ENCODE measurements around the gene PDGFA. TPM values are rescaled to one million over a fixed set of nuclear protein-coding genes. Genes with fewer than 3 reads are reported as not detected.

PDGFA gene
- total RNA-seq, 1 donor from 2014 or later = 31.2 TPM

- H3K36me3 ChIP-seq = no peaks in the 10 kb centered on the region
- intact Hi-C loops (cut with DNase I) = no loop called here
- H3K27me3 ChIP-seq = no peaks in the 10 kb centered on the region
- no peaks in the 10 kb centered on the region for H3K4me1 ChIP-seq
- no peaks in the 10 kb centered on the region for H3K9me3 ChIP-seq
- DNase-seq (ENCODE audit: extremely low spot score in 2 of 2) = no peak
- H3K4me3 ChIP-seq = no peak overlapping the region
- TF ChIP-seq POLR2AphosphoS5 (IDR thresholded peaks at IDR 0.05; ENCODE audit: insufficient read depth in 1 of 2, low read depth in 1 of 2) = no peak
- TF ChIP-seq POLR2A (IDR thresholded peaks at IDR 0.05) = no peak
- no peak for TF ChIP-seq CTCF (IDR thresholded peaks at IDR 0.05)
- no peak overlapping the region for H3K27ac ChIP-seq
Measured at GRCh38 chr7:479115-479947, 40.3 kb downstream of the PDGFA start.

GRCh38 chr7:477626-478220, 41.9 kb downstream of the PDGFA start:
- intact Hi-C loops (cut with DNase I) = no loop called here
- no peaks in the 10 kb centered on the region for H3K36me3 ChIP-seq
- H3K27me3 ChIP-seq = no peaks in the 10 kb centered on the region
- no peak overlapping the region for H3K27ac ChIP-seq
- no peaks in the 10 kb centered on the region for H3K9me3 ChIP-seq
- no peak for TF ChIP-seq CTCF (IDR thresholded peaks at IDR 0.05)
- no peak for TF ChIP-seq POLR2AphosphoS5 (IDR thresholded peaks at IDR 0.05; ENCODE audit: insufficient read depth in 1 of 2, low read depth in 1 of 2)
- no peak for TF ChIP-seq POLR2A (IDR thresholded peaks at IDR 0.05)
- no peak overlapping the region for H3K4me3 ChIP-seq
- DNase-seq (ENCODE audit: extremely low spot score in 2 of 2) = no peak
- H3K4me1 ChIP-seq = no peaks in the 10 kb centered on the region

GRCh38 chr7:476736-477360, 42.8 kb downstream of the PDGFA start:
- H3K9me3 ChIP-seq = no peaks in the 10 kb centered on the region
- no peak for TF ChIP-seq POLR2A (IDR thresholded peaks at IDR 0.05)
- TF ChIP-seq POLR2AphosphoS5 (IDR thresholded peaks at IDR 0.05; ENCODE audit: insufficient read depth in 1 of 2, low read depth in 1 of 2) = no peak
- no peak for TF ChIP-seq CTCF (IDR thresholded peaks at IDR 0.05)
- H3K36me3 ChIP-seq = no peaks in the 10 kb centered on the region
- no peaks in the 10 kb centered on the region for H3K27me3 ChIP-seq
- intact Hi-C loops (cut with DNase I) = no loop called here
- no peak for DNase-seq (ENCODE audit: extremely low spot score in 2 of 2)
- no peak overlapping the region for H3K27ac ChIP-seq
- peaks cover 8% of the 10 kb centered on the region for H3K4me1 ChIP-seq
- no peak overlapping the region for H3K4me3 ChIP-seq

GRCh38 chr7:475951-476441, 43.6 kb downstream of the PDGFA start:
- Histone ChIP-seq H3K36me3 (no peaks in the 10 kb centered on the region), H3K27ac (no peak overlapping the region), H3K4me1 (peaks cover 15% of the 10 kb centered on the region), H3K4me3 (no peak overlapping the region), H3K9me3 (no peaks in the 10 kb centered on the region), H3K27me3 (no peaks in the 10 kb centered on the region)
- no peak for DNase-seq (ENCODE audit: extremely low spot score in 2 of 2)
- intact Hi-C loops (cut with DNase I) = no loop called here
- TF ChIP-seq POLR2A (IDR thresholded peaks at IDR 0.05) (no peak), CTCF (IDR thresholded peaks at IDR 0.05) (no peak), POLR2AphosphoS5 (IDR thresholded peaks at IDR 0.05; ENCODE audit: insufficient read depth in 1 of 2, low read depth in 1 of 2) (no peak)
